ENCODE results near the gene EWSR1.

DNA sequence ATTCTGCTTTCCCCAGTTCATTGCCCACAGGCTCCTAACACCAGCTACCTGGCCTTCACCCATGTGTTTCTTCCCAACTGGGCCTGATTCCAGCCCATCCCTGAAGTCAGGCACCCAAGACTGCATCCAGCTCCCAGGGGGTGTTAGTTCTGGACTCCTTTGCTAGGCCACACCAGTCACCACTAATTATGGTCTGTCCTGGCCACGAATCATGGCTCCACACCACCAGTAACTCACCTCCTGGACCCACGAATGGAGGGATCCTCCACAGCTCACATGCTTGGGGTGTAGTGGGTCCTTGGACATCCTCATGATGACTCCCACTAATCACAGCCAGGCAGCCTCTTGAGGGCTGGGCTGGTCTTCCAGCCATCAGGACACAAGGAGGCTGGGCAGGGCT is 51.0 kb downstream of the EWSR1 start:
- TF ChIP-seq, protein P1, sequence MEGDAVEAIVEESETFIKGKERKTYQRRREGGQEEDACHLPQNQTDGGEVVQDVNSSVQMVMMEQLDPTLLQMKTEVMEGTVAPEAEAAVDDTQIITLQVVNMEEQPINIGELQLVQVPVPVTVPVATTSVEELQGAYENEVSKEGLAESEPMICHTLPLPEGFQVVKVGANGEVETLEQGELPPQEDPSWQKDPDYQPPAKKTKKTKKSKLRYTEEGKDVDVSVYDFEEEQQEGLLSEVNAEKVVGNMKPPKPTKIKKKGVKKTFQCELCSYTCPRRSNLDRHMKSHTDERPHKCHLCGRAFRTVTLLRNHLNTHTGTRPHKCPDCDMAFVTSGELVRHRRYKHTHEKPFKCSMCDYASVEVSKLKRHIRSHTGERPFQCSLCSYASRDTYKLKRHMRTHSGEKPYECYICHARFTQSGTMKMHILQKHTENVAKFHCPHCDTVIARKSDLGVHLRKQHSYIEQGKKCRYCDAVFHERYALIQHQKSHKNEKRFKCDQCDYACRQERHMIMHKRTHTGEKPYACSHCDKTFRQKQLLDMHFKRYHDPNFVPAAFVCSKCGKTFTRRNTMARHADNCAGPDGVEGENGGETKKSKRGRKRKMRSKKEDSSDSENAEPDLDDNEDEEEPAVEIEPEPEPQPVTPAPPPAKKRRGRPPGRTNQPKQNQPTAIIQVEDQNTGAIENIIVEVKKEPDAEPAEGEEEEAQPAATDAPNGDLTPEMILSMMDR (IDR thresholded peaks at IDR 0.05; ENCODE audit: borderline replicate concordance, extremely low read depth, low read length, poor library complexity, severe bottlenecking): no peak
- no peak for TF ChIP-seq EZH2 (IDR thresholded peaks at IDR 0.05; ENCODE audit: borderline replicate concordance, low read depth, low read length, severe bottlenecking)

Measured in DND-41 (cell line).